Brain microvascular endothelial cell (primary cell): ENCODE data around the gene ERAS.
A peak's percentile ranks its signal among the peaks of the same experiment; 100 is the strongest.

ENCODE experiments used
- DNase-seq: peaks from one replicate; pipeline ENCODE4 v3.0.0-alpha.2; 2020
- H3K27ac ChIP-seq: fragments of 250-450 bp; sonication (Bioruptor Pico); 2 replicates; pipeline ENCODE4 v1.5.1; 2020; ENCODE audit warnings: mild to moderate bottlenecking, moderate library complexity
- H3K27me3 ChIP-seq: fragments of 250-450 bp; sonication (Bioruptor Pico); replicated peaks from 2 replicates; pipeline ENCODE4 v1.5.1; 2020; ENCODE audit warnings: mild to moderate bottlenecking
- H3K36me3 ChIP-seq: fragments of 250-450 bp; sonication (Bioruptor Pico); replicated peaks from 2 replicates; pipeline ENCODE4 v1.5.1; 2020; ENCODE audit warnings: mild to moderate bottlenecking
- H3K4me3 ChIP-seq: 2 replicates; pipeline ENCODE4 v1.5.1; 2011; ENCODE audit warnings: low read depth, mild to moderate bottlenecking, control low read depth, low read length, moderate library complexity
- in situ Hi-C: cut with HindIII; loops from 2 replicates; pipeline ENCODE4 v1.10.0; 2017; ENCODE audit warnings: low sequenced_read_pairs, low pct_ligation_motif_present
- TF ChIP-seq, protein P1 (sequence below): IDR thresholded peaks from 2 replicates; pipeline ENCODE4 v1.5.1; 2011; ENCODE audit warnings: low read depth, mild to moderate bottlenecking, moderate library complexity, low read length, control low read depth, inconsistent platforms; ENCODE audit errors: missing control alignments

The ERAS gene

DNA sequence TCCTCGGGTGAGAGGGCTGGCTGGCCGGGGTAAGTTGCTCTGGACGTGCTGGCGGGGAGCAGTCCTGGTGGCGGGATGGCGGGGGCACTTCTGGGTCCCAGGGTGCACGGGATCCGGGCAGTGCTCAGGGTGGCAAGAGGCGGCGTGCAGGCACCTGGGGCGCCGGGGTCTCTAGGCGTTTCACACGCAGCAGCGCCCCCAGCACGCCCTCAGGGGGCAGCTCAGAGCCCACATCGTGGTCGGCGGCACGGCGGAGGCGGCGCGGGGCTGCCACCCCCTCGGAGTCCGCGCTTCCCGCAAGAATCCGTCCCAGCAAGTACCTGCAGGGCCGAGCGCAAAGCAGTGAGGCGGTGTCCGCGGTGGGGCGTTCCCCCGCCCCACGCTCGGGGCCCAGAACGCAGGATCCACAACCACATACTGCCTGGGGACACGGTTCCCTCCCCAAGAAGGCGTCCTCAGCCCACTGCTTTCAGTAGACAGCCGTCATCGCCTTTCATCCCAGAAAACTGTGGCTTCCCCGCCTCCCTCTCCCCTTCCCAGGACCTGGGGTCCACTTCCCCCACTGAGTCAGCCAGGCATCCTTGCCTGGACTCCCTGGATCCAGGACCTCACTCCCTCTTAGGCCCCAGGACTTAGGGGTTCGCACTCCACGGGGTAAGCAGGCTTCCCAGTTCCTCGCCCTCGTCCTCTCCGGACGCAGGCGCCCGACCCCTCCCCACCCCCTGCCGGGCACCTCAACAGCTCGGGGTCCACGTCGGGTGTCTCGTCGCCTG is 5.0 kb downstream of the ERAS start:
- in situ Hi-C loops = no loop called here
- Histone ChIP-seq H3K27me3 (peaks cover 18% of the 10 kb centered on the region), H3K4me3 (no peak overlapping the region)

DNA sequence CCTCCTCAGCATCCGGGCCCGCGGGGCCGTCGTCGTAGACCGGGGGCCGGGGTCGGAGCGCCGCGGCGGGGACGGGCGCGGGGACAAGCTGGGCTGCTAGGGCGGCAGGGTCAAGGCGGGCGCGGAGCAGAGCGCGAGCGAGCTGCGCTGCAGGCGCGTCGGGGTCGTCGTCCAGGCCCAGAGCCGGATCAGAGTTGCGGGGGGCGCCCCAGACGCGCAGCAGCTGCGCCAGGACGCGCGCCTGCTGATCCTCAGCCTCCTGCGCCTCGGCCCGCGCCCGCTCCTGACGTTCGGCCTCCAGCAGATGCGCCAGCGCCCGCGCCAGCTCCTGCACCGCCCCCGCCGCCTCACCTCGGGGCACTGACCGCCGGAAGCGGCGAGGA is 5.6 kb downstream of the ERAS start:
- in situ Hi-C loops = no loop called here

More for the DNA sequence above, 5.0 kb downstream of the ERAS start:
- TF ChIP-seq, protein P1, sequence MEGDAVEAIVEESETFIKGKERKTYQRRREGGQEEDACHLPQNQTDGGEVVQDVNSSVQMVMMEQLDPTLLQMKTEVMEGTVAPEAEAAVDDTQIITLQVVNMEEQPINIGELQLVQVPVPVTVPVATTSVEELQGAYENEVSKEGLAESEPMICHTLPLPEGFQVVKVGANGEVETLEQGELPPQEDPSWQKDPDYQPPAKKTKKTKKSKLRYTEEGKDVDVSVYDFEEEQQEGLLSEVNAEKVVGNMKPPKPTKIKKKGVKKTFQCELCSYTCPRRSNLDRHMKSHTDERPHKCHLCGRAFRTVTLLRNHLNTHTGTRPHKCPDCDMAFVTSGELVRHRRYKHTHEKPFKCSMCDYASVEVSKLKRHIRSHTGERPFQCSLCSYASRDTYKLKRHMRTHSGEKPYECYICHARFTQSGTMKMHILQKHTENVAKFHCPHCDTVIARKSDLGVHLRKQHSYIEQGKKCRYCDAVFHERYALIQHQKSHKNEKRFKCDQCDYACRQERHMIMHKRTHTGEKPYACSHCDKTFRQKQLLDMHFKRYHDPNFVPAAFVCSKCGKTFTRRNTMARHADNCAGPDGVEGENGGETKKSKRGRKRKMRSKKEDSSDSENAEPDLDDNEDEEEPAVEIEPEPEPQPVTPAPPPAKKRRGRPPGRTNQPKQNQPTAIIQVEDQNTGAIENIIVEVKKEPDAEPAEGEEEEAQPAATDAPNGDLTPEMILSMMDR = no peak
- Histone ChIP-seq H3K27ac (no peak overlapping the region), H3K36me3 (no peaks in the 10 kb centered on the region)
- DNase-seq = no peak

DNA sequence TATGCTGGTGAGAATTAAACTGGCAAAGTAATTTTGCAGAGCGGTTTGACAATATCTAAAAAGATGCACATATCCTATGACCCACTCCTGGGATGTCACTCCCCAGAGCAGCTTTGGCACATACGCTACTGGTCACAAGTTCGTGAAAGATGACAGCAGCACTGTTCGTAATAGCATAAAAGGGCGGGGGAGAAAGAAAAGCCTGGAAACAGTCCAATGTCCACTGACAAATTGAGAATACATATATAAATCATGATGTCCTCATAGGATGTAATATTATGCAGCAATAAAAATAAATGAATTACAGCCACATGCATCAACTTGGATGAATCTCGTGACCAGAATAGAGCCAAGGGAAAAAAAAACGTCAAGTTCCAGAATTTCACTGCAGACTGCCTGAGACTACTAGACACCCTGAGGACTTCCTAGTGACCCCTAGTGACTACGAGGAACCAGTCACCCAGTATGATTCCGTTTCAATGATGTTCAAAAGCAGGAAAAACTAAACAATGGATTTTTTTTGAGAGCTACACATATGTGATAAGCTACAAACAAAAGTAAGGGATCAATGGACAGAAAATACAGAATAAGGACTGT is 7.3 kb downstream of the ERAS start:
- no peak overlapping the region for H3K4me3 ChIP-seq
- peaks cover 7% of the 10 kb centered on the region for H3K27me3 ChIP-seq
- no peak overlapping the region for H3K27ac ChIP-seq
- H3K36me3 ChIP-seq = no peaks in the 10 kb centered on the region
- in situ Hi-C loops = no loop called here
- TF ChIP-seq, protein P1 = no peak
- DNase-seq = no peak

More for the DNA sequence above, 5.6 kb downstream of the ERAS start:
- no peak for DNase-seq
- H3K27me3 ChIP-seq = peaks cover 13% of the 10 kb centered on the region
- H3K36me3 ChIP-seq = no peaks in the 10 kb centered on the region
- TF ChIP-seq, protein P1 = no peak
- H3K4me3 ChIP-seq = no peak overlapping the region
- no peak overlapping the region for H3K27ac ChIP-seq

DNA sequence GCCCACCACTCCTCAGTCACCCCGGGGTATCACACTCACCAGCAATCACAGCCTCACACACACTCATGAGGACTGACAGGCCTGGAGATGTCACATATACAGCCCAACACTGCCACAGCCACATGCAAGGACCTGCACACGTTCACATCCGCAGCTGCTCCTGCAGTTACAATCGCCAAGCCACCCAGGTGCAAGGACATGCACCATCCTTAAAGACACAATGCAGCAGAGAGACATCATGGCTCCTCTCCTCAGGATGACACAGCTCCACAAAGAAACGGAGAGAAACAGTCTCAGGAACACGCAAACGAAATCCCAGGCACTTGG is 8.0 kb downstream of the ERAS start:
- H3K4me3 ChIP-seq = no peak overlapping the region
- peaks cover 7% of the 10 kb centered on the region for H3K27me3 ChIP-seq
- no peak for DNase-seq
- in situ Hi-C loops = no loop called here
- TF ChIP-seq, protein P1 = no peak
- H3K27ac ChIP-seq = no peak overlapping the region
- H3K36me3 ChIP-seq = no peaks in the 10 kb centered on the region

DNA sequence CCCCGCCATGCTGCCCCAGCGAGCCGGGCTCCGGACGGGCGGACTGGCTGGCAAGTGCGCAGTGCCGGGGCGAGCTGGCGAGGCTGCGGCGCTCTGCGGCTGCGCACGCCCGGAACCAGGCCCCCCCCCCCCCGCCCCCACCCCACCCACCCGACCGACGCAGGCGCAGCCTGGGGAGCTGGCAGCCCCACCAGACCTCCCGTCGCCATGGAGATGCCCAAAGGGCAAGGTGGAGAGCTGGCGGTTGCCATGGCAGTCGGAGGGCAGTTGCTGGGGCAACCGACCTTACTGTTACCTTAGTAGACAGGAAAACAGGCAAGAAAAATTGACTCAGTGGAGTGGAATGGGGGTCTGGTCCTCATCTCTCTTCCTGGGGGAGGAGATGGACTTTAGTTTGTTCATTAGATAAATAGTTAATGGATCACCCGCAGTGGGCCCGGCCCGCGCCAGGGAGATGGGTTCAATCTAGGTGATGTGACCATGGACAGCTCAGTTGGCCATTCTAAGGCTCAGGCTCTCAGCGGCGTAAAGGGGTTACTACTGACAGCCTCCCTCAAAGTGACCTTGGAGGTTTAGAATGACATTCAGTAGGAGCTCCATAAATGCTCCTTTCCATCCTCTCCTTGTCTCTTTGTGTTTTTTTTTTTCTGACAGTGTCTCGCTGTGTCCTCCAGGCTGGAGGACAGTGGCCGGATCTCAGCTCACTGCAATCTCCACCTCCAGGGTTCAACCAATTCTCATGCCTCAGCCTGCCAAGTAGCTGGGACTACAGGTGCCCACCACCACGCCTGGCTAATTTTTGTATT is 9.4 kb downstream of the ERAS start, which contains the start of gene PCSK1N:
PCSK1N (minus strand) TSS at position 87 of the 806 bp plus-strand sequence; CDS start at position 9, 78 bp downstream.
- Histone ChIP-seq H3K4me3 (peak within 1 kb of the TSS; percentile 9), H3K27me3 (peaks cover 7% of the 10 kb centered on the region), H3K36me3 (no peaks in the 10 kb centered on the region), H3K27ac (no peak within 1 kb of the TSS)
- no peak for DNase-seq
- in situ Hi-C loops = no loop called here
- TF ChIP-seq, protein P1 = no peak
